Measurements from ENCODE around the gene TTC34.
A peak's percentile ranks its signal among the peaks of the same experiment; 100 is the strongest.

TTC34 gene

DNA sequence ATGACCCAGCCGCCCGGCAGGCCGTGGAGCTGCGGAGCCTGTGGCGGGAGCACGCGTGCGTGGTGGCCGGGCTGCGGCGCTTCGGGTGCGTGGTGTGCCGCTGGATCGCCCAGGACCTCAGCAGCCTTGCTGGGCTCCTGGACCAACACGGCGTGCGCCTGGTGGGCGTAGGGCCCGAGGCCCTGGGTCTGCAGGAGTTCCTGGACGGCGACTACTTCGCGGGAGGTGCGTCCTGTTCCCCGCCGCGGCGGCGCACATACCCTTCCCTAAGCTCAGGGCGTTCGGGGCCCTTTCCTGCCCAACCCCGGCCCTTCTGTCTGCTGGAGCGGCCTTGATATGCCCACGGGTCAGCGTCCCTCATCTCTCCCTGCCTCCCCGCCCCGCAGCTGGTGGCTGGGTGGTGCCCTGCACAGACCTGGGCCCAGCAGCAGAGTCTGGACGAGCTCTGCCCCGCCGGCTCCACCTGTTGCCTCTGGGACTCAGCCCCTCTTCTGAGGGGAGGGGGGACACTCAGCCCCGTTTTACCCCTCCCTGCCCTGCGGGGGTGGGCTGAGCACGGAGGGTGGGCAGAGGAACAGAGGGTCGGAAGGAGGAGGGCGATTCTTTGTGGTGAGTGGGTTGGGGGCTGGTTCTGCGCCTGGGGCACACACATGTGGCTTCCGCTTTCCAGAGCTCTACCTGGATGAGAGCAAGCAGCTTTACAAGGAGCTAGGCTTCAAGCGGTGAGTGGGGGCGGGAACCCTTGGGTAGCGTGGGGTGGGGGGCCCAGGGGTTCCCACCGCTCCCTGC is 214.2 kb downstream of the TTC34 start:
- peak; percentile 29 for DNase-seq

GRCh38 chr1:2586154-2587070 is 215.1 kb downstream of the TTC34 start, which contains the start of gene PRXL2B:
TSS of gene PRXL2B (plus strand) at chr1:2586777. CDS start at chr1:2586886, 109 bp downstream.
- DNase-seq: peak; percentile 99

Measured in stimulated activated CD4-positive, alpha-beta T cell treated with anti-CD3 and anti-CD28 coated beads, Interleukin-1b, Interleukin-23, amount 100 ng/mL, for 48 hours (primary cell).